ENCODE results near the gene CREB3L4. TPM values are rescaled to one million over a fixed set of nuclear protein-coding genes. Genes with fewer than 3 reads are reported as not detected.
A peak's percentile ranks its signal among the peaks of the same experiment; 100 is the strongest.

Gene CREB3L4
- total RNA-seq, 2 experiments from 2014 or later: 5.6 to 7.4 TPM

GRCh38 chr1:153929426-153929825 lies 38.3 kb upstream of the CREB3L4 start:
- CTCF ChIA-PET: interaction anchor here (0.6 to 1.3 kb wide), 4 partner anchors 15 to 281 kb away, joined by 3 to 5 read pairs (median 4); partner anchors contain the start of gene RAB13
- Mint-ChIP-seq H3K27me3 (ENCODE audit: low read depth) (no peaks in the 10 kb centered on the region), H3K4me1 (ENCODE audit: low read depth) (peaks cover 6% of the 10 kb centered on the region), H3K4me3 (no peak overlapping the region), H3K36me3 (ENCODE audit: low read depth) (peaks cover 14% of the 10 kb centered on the region), H3K27ac (no peak overlapping the region), H3K9me3 (no peaks in the 10 kb centered on the region)
- intact Hi-C loops (cut with micrococcal nuclease): no loop called here
- DNase-seq: no peak

- H3K27me3 Mint-ChIP-seq (ENCODE audit: low read depth): no peaks in the 10 kb centered on the region
- H3K4me3 Mint-ChIP-seq: no peak overlapping the region
- peaks cover 18% of the 10 kb centered on the region for H3K36me3 Mint-ChIP-seq (ENCODE audit: low read depth)
- no peak overlapping the region for H3K27ac Mint-ChIP-seq
- no peaks in the 10 kb centered on the region for H3K9me3 Mint-ChIP-seq
- CTCF ChIA-PET: interaction anchor here (0.6 to 1.3 kb wide), 3 partner anchors 14 to 282 kb away, joined by 3 to 5 read pairs (median 3); partner anchors contain the start of gene RAB13
- intact Hi-C loops (cut with micrococcal nuclease): no loop called here
- peaks cover 6% of the 10 kb centered on the region for H3K4me1 Mint-ChIP-seq (ENCODE audit: low read depth)
- DNase-seq: no peak
These were observed 37.4 kb upstream of the CREB3L4 start for GRCh38 chr1:153929981-153930948.

GRCh38 chr1:153932156-153933131 lies 35.3 kb upstream of the CREB3L4 start:
- Mint-ChIP-seq H3K27me3 (ENCODE audit: low read depth) (no peaks in the 10 kb centered on the region), H3K9me3 (no peaks in the 10 kb centered on the region)
- intact Hi-C loops (cut with micrococcal nuclease): no loop called here

GRCh38 chr1:153933430-153933829 lies 34.3 kb upstream of the CREB3L4 start:
- CTCF ChIA-PET: no interaction called here
- Mint-ChIP-seq H3K4me3 (no peak overlapping the region), H3K4me1 (ENCODE audit: low read depth) (peaks cover under 1% of the 10 kb centered on the region), H3K27ac (no peak overlapping the region), H3K36me3 (ENCODE audit: low read depth) (peaks cover 35% of the 10 kb centered on the region), H3K9me3 (no peaks in the 10 kb centered on the region), H3K27me3 (ENCODE audit: low read depth) (no peaks in the 10 kb centered on the region)
- intact Hi-C loops (cut with micrococcal nuclease): no loop called here
- DNase-seq: no peak

More at GRCh38 chr1:153932156-153933131, 35.3 kb upstream of the CREB3L4 start:
- Mint-ChIP-seq H3K4me3 (no peak overlapping the region), H3K27ac (no peak overlapping the region), H3K4me1 (ENCODE audit: low read depth) (peaks cover 6% of the 10 kb centered on the region), H3K36me3 (ENCODE audit: low read depth) (peaks cover 32% of the 10 kb centered on the region)
- no peak for DNase-seq
- CTCF ChIA-PET: no interaction called here

- no peak for DNase-seq
- Mint-ChIP-seq H3K4me1 (ENCODE audit: low read depth) (no peaks in the 10 kb centered on the region), H3K9me3 (no peaks in the 10 kb centered on the region), H3K27ac (no peak overlapping the region), H3K36me3 (ENCODE audit: low read depth) (peaks cover 35% of the 10 kb centered on the region), H3K27me3 (ENCODE audit: low read depth) (no peaks in the 10 kb centered on the region), H3K4me3 (no peak overlapping the region)
- intact Hi-C loops (cut with micrococcal nuclease): no loop called here
- CTCF ChIA-PET: interaction anchor here (0.6 to 0.8 kb wide), 2 partner anchors 10 to 81 kb away, joined by 3 to 4 read pairs; no protein-coding TSS in a partner anchor
These were observed 33.7 kb upstream of the CREB3L4 start for GRCh38 chr1:153933955-153934354.

GRCh38 chr1:153934746-153935145 lies 33.0 kb upstream of the CREB3L4 start:
- H3K36me3 Mint-ChIP-seq (ENCODE audit: low read depth): peaks cover 35% of the 10 kb centered on the region
- no peaks in the 10 kb centered on the region for H3K9me3 Mint-ChIP-seq
- H3K4me1 Mint-ChIP-seq (ENCODE audit: low read depth): no peaks in the 10 kb centered on the region
- intact Hi-C loops (cut with micrococcal nuclease): no loop called here
- no peak overlapping the region for H3K4me3 Mint-ChIP-seq
- DNase-seq: no peak
- CTCF ChIA-PET: no interaction called here
- H3K27ac Mint-ChIP-seq: peak overlapping the region; percentile 41
- no peaks in the 10 kb centered on the region for H3K27me3 Mint-ChIP-seq (ENCODE audit: low read depth)

GRCh38 chr1:153936011-153936802 lies 31.5 kb upstream of the CREB3L4 start:
- intact Hi-C loops (cut with micrococcal nuclease): no loop called here
- Mint-ChIP-seq H3K9me3 (no peaks in the 10 kb centered on the region), H3K4me3 (no peak overlapping the region), H3K27me3 (ENCODE audit: low read depth) (no peaks in the 10 kb centered on the region), H3K36me3 (ENCODE audit: low read depth) (peaks cover 39% of the 10 kb centered on the region), H3K4me1 (ENCODE audit: low read depth) (no peaks in the 10 kb centered on the region), H3K27ac (no peak overlapping the region)
- CTCF ChIA-PET: no interaction called here
- no peak for DNase-seq

- Mint-ChIP-seq H3K4me3 (no peak overlapping the region), H3K9me3 (no peaks in the 10 kb centered on the region), H3K36me3 (ENCODE audit: low read depth) (peaks cover 40% of the 10 kb centered on the region), H3K27ac (no peak overlapping the region), H3K27me3 (ENCODE audit: low read depth) (no peaks in the 10 kb centered on the region), H3K4me1 (ENCODE audit: low read depth) (no peaks in the 10 kb centered on the region)
- intact Hi-C loops (cut with micrococcal nuclease): no loop called here
- CTCF ChIA-PET: interaction anchor here (0.6 kb wide), 1 partner anchor 18 kb away, joined by 3 read pairs; no protein-coding TSS in a partner anchor
- DNase-seq: no peak
These were observed 30.4 kb upstream of the CREB3L4 start for GRCh38 chr1:153937331-153937730.

- H3K27ac Mint-ChIP-seq: no peak overlapping the region
- DNase-seq: no peak
- no peaks in the 10 kb centered on the region for H3K9me3 Mint-ChIP-seq
- H3K36me3 Mint-ChIP-seq (ENCODE audit: low read depth): peaks cover 38% of the 10 kb centered on the region
- no peaks in the 10 kb centered on the region for H3K27me3 Mint-ChIP-seq (ENCODE audit: low read depth)
- CTCF ChIA-PET: no interaction called here
- peaks cover 9% of the 10 kb centered on the region for H3K4me1 Mint-ChIP-seq (ENCODE audit: low read depth)
- intact Hi-C loops (cut with micrococcal nuclease): no loop called here
- H3K4me3 Mint-ChIP-seq: no peak overlapping the region
These were observed 28.7 kb upstream of the CREB3L4 start for GRCh38 chr1:153938996-153939395.

- no peak overlapping the region for H3K27ac Mint-ChIP-seq
- DNase-seq: no peak
- CTCF ChIA-PET: interaction anchor here (0.6 to 1.7 kb wide), 3 partner anchors 36 to 142 kb away, joined by 3 to 4 read pairs (median 3); no protein-coding TSS in a partner anchor
- H3K36me3 Mint-ChIP-seq (ENCODE audit: low read depth): peaks cover 37% of the 10 kb centered on the region
- peaks cover 14% of the 10 kb centered on the region for H3K4me1 Mint-ChIP-seq (ENCODE audit: low read depth)
- intact Hi-C loops (cut with micrococcal nuclease): no loop called here
- no peaks in the 10 kb centered on the region for H3K27me3 Mint-ChIP-seq (ENCODE audit: low read depth)
- no peaks in the 10 kb centered on the region for H3K9me3 Mint-ChIP-seq
- H3K4me3 Mint-ChIP-seq: no peak overlapping the region
These were observed 28.2 kb upstream of the CREB3L4 start for GRCh38 chr1:153939476-153939875.

- H3K9me3 Mint-ChIP-seq: no peaks in the 10 kb centered on the region
- intact Hi-C loops (cut with micrococcal nuclease): no loop called here
- no peaks in the 10 kb centered on the region for H3K27me3 Mint-ChIP-seq (ENCODE audit: low read depth)
- no peak overlapping the region for H3K4me3 Mint-ChIP-seq
- H3K27ac Mint-ChIP-seq: no peak overlapping the region
- DNase-seq: no peak
- H3K36me3 Mint-ChIP-seq (ENCODE audit: low read depth): peaks cover 35% of the 10 kb centered on the region
- peaks cover 18% of the 10 kb centered on the region for H3K4me1 Mint-ChIP-seq (ENCODE audit: low read depth)
- CTCF ChIA-PET: interaction anchor here (1.0 to 1.7 kb wide), 2 partner anchors 35 to 144 kb away, joined by 3 to 4 read pairs; no protein-coding TSS in a partner anchor
These were observed 26.9 kb upstream of the CREB3L4 start for GRCh38 chr1:153940756-153941155.

Measured in activated naive CD4-positive, alpha-beta T cell treated with anti-CD3 and anti-CD28 coated beads for 36 hours (primary cell).